HG03159 (cell line): ENCODE data around the gene TMCO4.

Source experiments
- ATAC-seq: cut with Tn5 transposase; IDR thresholded peaks from one replicate; pipeline ENCODE4 v1.9.1; 2021; ENCODE audit warnings: mild to moderate bottlenecking, moderate library complexity; ENCODE audit not compliant: unreplicated experiment

TMCO4 gene

GRCh38 chr1:19723874-19724273, 75.8 kb downstream of the TMCO4 start:
- ATAC-seq: no peak

GRCh38 chr1:19720973-19721372, 78.7 kb downstream of the TMCO4 start:
- ATAC-seq: no peak

- ATAC-seq: no peak
These were observed 79.5 kb downstream of the TMCO4 start for GRCh38 chr1:19720174-19720573.

GRCh38 chr1:19717467-19717866, 82.2 kb downstream of the TMCO4 start:
- no peak for ATAC-seq

- peak; percentile 62 for ATAC-seq
These were observed 84.1 kb downstream of the TMCO4 start for GRCh38 chr1:19715334-19716203.

- ATAC-seq: no peak
These were observed 86.8 kb downstream of the TMCO4 start for GRCh38 chr1:19712928-19713327.

GRCh38 chr1:19710825-19711611, 88.7 kb downstream of the TMCO4 start:
- ATAC-seq: no peak

GRCh38 chr1:19709260-19709793, 90.4 kb downstream of the TMCO4 start:
- no peak for ATAC-seq

- ATAC-seq: no peak
These were observed 91.1 kb downstream of the TMCO4 start for GRCh38 chr1:19708567-19709110.

GRCh38 chr1:19706136-19706535, 93.6 kb downstream of the TMCO4 start:
- ATAC-seq: no peak

- ATAC-seq: no peak
These were observed 94.3 kb downstream of the TMCO4 start for GRCh38 chr1:19705464-19705863.

GRCh38 chr1:19704247-19705113, 95.2 kb downstream of the TMCO4 start:
- ATAC-seq: no peak

- ATAC-seq: no peak
These were observed 96.4 kb downstream of the TMCO4 start for GRCh38 chr1:19703280-19703679.

- no peak for ATAC-seq
These were observed 99.5 kb downstream of the TMCO4 start for GRCh38 chr1:19700079-19700777.

- ATAC-seq: no peak
These were observed 101.5 kb downstream of the TMCO4 start for GRCh38 chr1:19698181-19698580.

- no peak for ATAC-seq
These were observed 102.9 kb downstream of the TMCO4 start for GRCh38 chr1:19696820-19697219.

- ATAC-seq: no peak
These were observed 103.9 kb downstream of the TMCO4 start for GRCh38 chr1:19695772-19696171.

GRCh38 chr1:19694298-19694697, 105.4 kb downstream of the TMCO4 start:
- no peak for ATAC-seq

- ATAC-seq: no peak
These were observed 109.4 kb downstream of the TMCO4 start for GRCh38 chr1:19690342-19690741.

- ATAC-seq: no peak
These were observed 109.9 kb downstream of the TMCO4 start for GRCh38 chr1:19689856-19690255.
